GM21367 (cell line): ENCODE data around the gene SPATA6.
"Not testable (repeated sequence)": the region's sequence is repeated elsewhere in the genome, so short reads cannot be mapped to it uniquely, and the experiment has no call there.

Experiments
- ATAC-seq: cut with Tn5 transposase; IDR thresholded peaks from one replicate; pipeline ENCODE4 v1.9.1; 2021; ENCODE audit not compliant: unreplicated experiment

Gene SPATA6

GRCh38 chr1:48471691-48472576 lies at the start of gene SPATA6:
TSS of gene SPATA6 (minus strand) at chr1:48472204. CDS start at chr1:48472008, 196 bp downstream.
- ATAC-seq, result peak; percentile 100

GRCh38 chr1:48519896-48520295 lies 47.9 kb upstream of the SPATA6 start:
- ATAC-seq, result not testable (repeated sequence)

GRCh38 chr1:48506870-48507269 lies 34.9 kb upstream of the SPATA6 start:
- ATAC-seq, result no peak

GRCh38 chr1:48500541-48501450 lies 28.8 kb upstream of the SPATA6 start:
- no peak for ATAC-seq

- no peak for ATAC-seq
These were observed 27.3 kb upstream of the SPATA6 start for GRCh38 chr1:48499211-48499735.

GRCh38 chr1:48498096-48498791 lies 26.2 kb upstream of the SPATA6 start:
- ATAC-seq, result peak; percentile 92

GRCh38 chr1:48495911-48496310 lies 23.9 kb upstream of the SPATA6 start:
- ATAC-seq, result no peak

- no peak for ATAC-seq
These were observed 23.2 kb upstream of the SPATA6 start for GRCh38 chr1:48495166-48495565.

GRCh38 chr1:48493970-48494769 lies 22.2 kb upstream of the SPATA6 start:
- ATAC-seq, result no peak

- no peak for ATAC-seq
These were observed 21.0 kb upstream of the SPATA6 start for GRCh38 chr1:48493041-48493440.

- no peak for ATAC-seq
These were observed 20.4 kb upstream of the SPATA6 start for GRCh38 chr1:48492392-48492791.

GRCh38 chr1:48488721-48489120 lies 16.7 kb upstream of the SPATA6 start:
- no peak for ATAC-seq

- ATAC-seq, result no peak
These were observed 8.5 kb upstream of the SPATA6 start for GRCh38 chr1:48480504-48480903.

GRCh38 chr1:48480023-48480422 lies 8.0 kb upstream of the SPATA6 start:
- ATAC-seq, result not testable (repeated sequence)

- ATAC-seq, result no peak
These were observed 634 bp upstream of the SPATA6 start for GRCh38 chr1:48472638-48473037.

- no peak for ATAC-seq
These were observed 884 bp downstream of the SPATA6 start for GRCh38 chr1:48470950-48471690.

GRCh38 chr1:48470481-48470855 lies 1.5 kb downstream of the SPATA6 start:
- no peak for ATAC-seq

GRCh38 chr1:48469616-48470480 lies 2.2 kb downstream of the SPATA6 start:
- ATAC-seq, result no peak
